Esophagus muscularis mucosa (tissue), 3 donors: ENCODE measurements around the gene CISH.

Experiments
- EP300 ChIP-seq: sonication (generic); formaldehyde crosslinking; IDR thresholded peaks from one replicate; pipeline ENCODE4 v1.6.1; 2017; ENCODE audit warnings: antibody characterized with exemption
- POLR2A ChIP-seq: fragments of 450-650 bp; IDR thresholded peaks from one replicate; pipeline ENCODE4 v1.6.1; 2017; ENCODE audit warnings: antibody characterized with exemption, moderate library complexity, mild to moderate bottlenecking, low read depth
- POLR2AphosphoS5 ChIP-seq, 2 donors: sonication (generic); formaldehyde crosslinking; IDR thresholded peaks; one replicate each; pipeline ENCODE4 v1.6.1; 2017; ENCODE audit warnings: antibody characterized with exemption in 2 of 2

- TF ChIP-seq POLR2A (peak; percentile 72), EP300 (no peak), POLR2AphosphoS5 (IDR thresholded peaks at IDR 0.05) (no peak)
Measured at GRCh38 chr3:50617911-50618481, 6.4 kb upstream of the CISH start.
